ENCODE data around the gene PLP2.
"Not testable (repeated sequence)": the region's sequence is repeated elsewhere in the genome, so short reads cannot be mapped to it uniquely, and the experiment has no call there.

PLP2 gene

GRCh38 chrX:49148390-49149100, 23.2 kb upstream of the PLP2 start:
- H3K18ac ChIP-seq (ENCODE audit: low read length); H3K79me1 ChIP-seq (ENCODE audit: low read length); H3K27me3 ChIP-seq (ENCODE audit: insufficient read depth, low read length, poor library complexity); H2BK120ac ChIP-seq (ENCODE audit: low read depth, low read length); H3K4ac ChIP-seq (ENCODE audit: low read depth, low read length); H3K56ac ChIP-seq (ENCODE audit: low read length); H3K4me3 ChIP-seq (ENCODE audit: low read length); H3K4me1 ChIP-seq (ENCODE audit: control insufficient read depth, low read depth, low read length); H3K9ac ChIP-seq (ENCODE audit: low read length); H3K79me2 ChIP-seq (ENCODE audit: control insufficient read depth, insufficient read depth, low read length); H3K23ac ChIP-seq (ENCODE audit: low read length); H3K27ac ChIP-seq (ENCODE audit: low read depth, low read length); H3K36me3 ChIP-seq (ENCODE audit: control insufficient read depth, insufficient read depth, low read length); H3K4me2 ChIP-seq (ENCODE audit: low read length); H4K8ac ChIP-seq (ENCODE audit: low read depth, low read length); H2BK15ac ChIP-seq (replicated peaks; ENCODE audit: low read depth); H2AK5ac ChIP-seq (ENCODE audit: low read length); H2BK5ac ChIP-seq (ENCODE audit: low read length); DNase-seq; H4K5ac ChIP-seq (ENCODE audit: low read length): not testable (repeated sequence)
- no CpG with 5 or more reads among the region's 21 CpGs for WGBS (ENCODE audit: extremely low coverage, insufficient coverage, low lambda C conversion rate)

GRCh38 chrX:49149291-49149690, 22.4 kb upstream of the PLP2 start:
- not testable (repeated sequence) for DNase-seq; H3K4me1 ChIP-seq (ENCODE audit: control insufficient read depth, low read depth, low read length); H3K79me1 ChIP-seq (ENCODE audit: low read length); H3K79me2 ChIP-seq (ENCODE audit: control insufficient read depth, insufficient read depth, low read length); H2BK15ac ChIP-seq (replicated peaks; ENCODE audit: low read depth); H3K56ac ChIP-seq (ENCODE audit: low read length); H3K27me3 ChIP-seq (ENCODE audit: insufficient read depth, low read length, poor library complexity); H3K9ac ChIP-seq (ENCODE audit: low read length); H3K27ac ChIP-seq (ENCODE audit: low read depth, low read length); H2BK5ac ChIP-seq (ENCODE audit: low read length); H4K5ac ChIP-seq (ENCODE audit: low read length); H4K8ac ChIP-seq (ENCODE audit: low read depth, low read length); H3K36me3 ChIP-seq (ENCODE audit: control insufficient read depth, insufficient read depth, low read length); H3K4ac ChIP-seq (ENCODE audit: low read depth, low read length); H2AK5ac ChIP-seq (ENCODE audit: low read length); H3K4me2 ChIP-seq (ENCODE audit: low read length); H3K4me3 ChIP-seq (ENCODE audit: low read length); H3K18ac ChIP-seq (ENCODE audit: low read length); H2BK120ac ChIP-seq (ENCODE audit: low read depth, low read length); H3K23ac ChIP-seq (ENCODE audit: low read length)
- WGBS (ENCODE audit: extremely low coverage, insufficient coverage, low lambda C conversion rate), result no CpG with 5 or more reads among the region's 14 CpGs

GRCh38 chrX:49153467-49153866, 18.2 kb upstream of the PLP2 start:
- no CpG with 5 or more reads among the region's 1 CpG for WGBS (ENCODE audit: extremely low coverage, insufficient coverage, low lambda C conversion rate)
- Histone ChIP-seq H3K4ac (ENCODE audit: low read depth, low read length) (no peak overlapping the region), H3K4me2 (ENCODE audit: low read length) (no peak overlapping the region), H2BK120ac (ENCODE audit: low read depth, low read length) (no peak overlapping the region), H3K4me1 (ENCODE audit: control insufficient read depth, low read depth, low read length) (no peaks in the 10 kb centered on the region), H3K27ac (ENCODE audit: low read depth, low read length) (no peak overlapping the region), H4K8ac (ENCODE audit: low read depth, low read length) (no peak overlapping the region), H4K5ac (ENCODE audit: low read length) (no peak overlapping the region), H3K79me1 (ENCODE audit: low read length) (no peaks in the 10 kb centered on the region), H2AK5ac (ENCODE audit: low read length) (no peak overlapping the region), H3K36me3 (ENCODE audit: control insufficient read depth, insufficient read depth, low read length) (no peaks in the 10 kb centered on the region), H3K4me3 (ENCODE audit: low read length) (no peak overlapping the region), H2BK5ac (ENCODE audit: low read length) (no peak overlapping the region), H3K9ac (ENCODE audit: low read length) (no peak overlapping the region), H3K23ac (ENCODE audit: low read length) (no peak overlapping the region), H2BK15ac (replicated peaks; ENCODE audit: low read depth) (no peak overlapping the region), H3K79me2 (ENCODE audit: control insufficient read depth, insufficient read depth, low read length) (no peaks in the 10 kb centered on the region), H3K27me3 (ENCODE audit: insufficient read depth, low read length, poor library complexity) (no peaks in the 10 kb centered on the region), H3K18ac (ENCODE audit: low read length) (no peak overlapping the region), H3K56ac (ENCODE audit: low read length) (no peak overlapping the region)
- DNase-seq, result no peak

GRCh38 chrX:49155243-49155899, 16.3 kb upstream of the PLP2 start:
- H3K79me1 ChIP-seq (ENCODE audit: low read length), result no peaks in the 10 kb centered on the region
- DNase-seq, result peak; percentile 87

GRCh38 chrX:49155900-49156837, 15.5 kb upstream of the PLP2 start:
- H2BK5ac ChIP-seq (ENCODE audit: low read length), result no peak overlapping the region
- DNase-seq, result peak; percentile 94
- H3K56ac ChIP-seq (ENCODE audit: low read length), result peak overlapping the region; percentile 82
- peak overlapping the region; percentile 70 for H3K4ac ChIP-seq (ENCODE audit: low read depth, low read length)
- H2AK5ac ChIP-seq (ENCODE audit: low read length), result no peak overlapping the region
- no peaks in the 10 kb centered on the region for H3K36me3 ChIP-seq (ENCODE audit: control insufficient read depth, insufficient read depth, low read length)
- no CpG with 5 or more reads among the region's 65 CpGs for WGBS (ENCODE audit: extremely low coverage, insufficient coverage, low lambda C conversion rate)
- peak overlapping the region; percentile 88 for H3K27ac ChIP-seq (ENCODE audit: low read depth, low read length)
- H3K4me3 ChIP-seq (ENCODE audit: low read length), result no peak overlapping the region
- no peak overlapping the region for H2BK120ac ChIP-seq (ENCODE audit: low read depth, low read length)
- no peaks in the 10 kb centered on the region for H3K27me3 ChIP-seq (ENCODE audit: insufficient read depth, low read length, poor library complexity)
- no peak overlapping the region for H3K23ac ChIP-seq (ENCODE audit: low read length)
- H4K5ac ChIP-seq (ENCODE audit: low read length), result no peak overlapping the region
- H3K9ac ChIP-seq (ENCODE audit: low read length), result peak overlapping the region; percentile 73
- H3K4me2 ChIP-seq (ENCODE audit: low read length), result peak overlapping the region; percentile 27
- H3K4me1 ChIP-seq (ENCODE audit: control insufficient read depth, low read depth, low read length), result no peaks in the 10 kb centered on the region
- H4K8ac ChIP-seq (ENCODE audit: low read depth, low read length), result no peak overlapping the region
- no peak overlapping the region for H2BK15ac ChIP-seq (replicated peaks; ENCODE audit: low read depth)
- H3K18ac ChIP-seq (ENCODE audit: low read length), result peak overlapping the region; percentile 60
- H3K79me2 ChIP-seq (ENCODE audit: control insufficient read depth, insufficient read depth, low read length), result no peaks in the 10 kb centered on the region
- H3K79me1 ChIP-seq (ENCODE audit: low read length), result no peaks in the 10 kb centered on the region

More at GRCh38 chrX:49155243-49155899, 16.3 kb upstream of the PLP2 start:
- WGBS (ENCODE audit: extremely low coverage, insufficient coverage, low lambda C conversion rate), result no CpG with 5 or more reads among the region's 18 CpGs
- Histone ChIP-seq H3K4me3 (ENCODE audit: low read length) (no peak overlapping the region), H3K9ac (ENCODE audit: low read length) (peak overlapping the region; percentile 54), H3K4me1 (ENCODE audit: control insufficient read depth, low read depth, low read length) (no peaks in the 10 kb centered on the region), H3K79me2 (ENCODE audit: control insufficient read depth, insufficient read depth, low read length) (no peaks in the 10 kb centered on the region), H2BK120ac (ENCODE audit: low read depth, low read length) (no peak overlapping the region), H2BK15ac (replicated peaks; ENCODE audit: low read depth) (no peak overlapping the region), H3K18ac (ENCODE audit: low read length) (no peak overlapping the region), H3K36me3 (ENCODE audit: control insufficient read depth, insufficient read depth, low read length) (no peaks in the 10 kb centered on the region), H3K27ac (ENCODE audit: low read depth, low read length) (no peak overlapping the region), H3K56ac (ENCODE audit: low read length) (peak overlapping the region; percentile 60), H3K4me2 (ENCODE audit: low read length) (peak overlapping the region; percentile 34), H3K4ac (ENCODE audit: low read depth, low read length) (no peak overlapping the region), H2BK5ac (ENCODE audit: low read length) (no peak overlapping the region), H3K27me3 (ENCODE audit: insufficient read depth, low read length, poor library complexity) (no peaks in the 10 kb centered on the region), H2AK5ac (ENCODE audit: low read length) (no peak overlapping the region), H4K5ac (ENCODE audit: low read length) (no peak overlapping the region), H3K23ac (ENCODE audit: low read length) (no peak overlapping the region), H4K8ac (ENCODE audit: low read depth, low read length) (no peak overlapping the region)

Data from mesendoderm (in vitro differentiated cells).